GM21619 (cell line): Measurements from ENCODE around the gene ATG12.
"Not testable (repeated sequence)": the region's sequence is repeated elsewhere in the genome, so short reads cannot be mapped to it uniquely, and the experiment has no call there.

Source experiments
- ATAC-seq: cut with Tn5 transposase; IDR thresholded peaks from one replicate; pipeline ENCODE4 v1.9.1; 2021; ENCODE audit not compliant: unreplicated experiment

Gene ATG12

GRCh38 chr5:115808066-115808465, 33.3 kb downstream of the ATG12 start:
- not testable (repeated sequence) for ATAC-seq

- no peak for ATAC-seq
Observed at GRCh38 chr5:115807654-115808052, 33.7 kb downstream of the ATG12 start.

- ATAC-seq = no peak
Observed at GRCh38 chr5:115806986-115807653, 34.2 kb downstream of the ATG12 start.

GRCh38 chr5:115801984-115802383, 39.4 kb downstream of the ATG12 start:
- no peak for ATAC-seq

- no peak for ATAC-seq
Observed at GRCh38 chr5:115801152-115801551, 40.2 kb downstream of the ATG12 start.

- no peak for ATAC-seq
Observed at GRCh38 chr5:115800108-115800507, 41.3 kb downstream of the ATG12 start.

- ATAC-seq = no peak
Observed at GRCh38 chr5:115798252-115798651, 43.1 kb downstream of the ATG12 start.

- ATAC-seq = no peak
Observed at GRCh38 chr5:115796656-115797055, 44.7 kb downstream of the ATG12 start.

- ATAC-seq = no peak
Observed at GRCh38 chr5:115795700-115796099, 45.7 kb downstream of the ATG12 start.

- no peak for ATAC-seq
Observed at GRCh38 chr5:115788440-115788839, 52.9 kb downstream of the ATG12 start.

- no peak for ATAC-seq
Observed at GRCh38 chr5:115787426-115787825, 53.9 kb downstream of the ATG12 start.

- ATAC-seq = no peak
Observed at GRCh38 chr5:115785381-115786065, 55.8 kb downstream of the ATG12 start.

GRCh38 chr5:115778417-115778816, 62.9 kb downstream of the ATG12 start:
- ATAC-seq = no peak
